Thyroid gland (tissue), 4 donors: ENCODE results near the gene CSK. TPM values are rescaled to one million over a fixed set of nuclear protein-coding genes. Genes with fewer than 3 reads are reported as not detected.

Experiments
- DNase-seq, 2 donors: peaks; one replicate each; pipeline ENCODE4 v3.0.0-alpha.2; 2019
- H3K27ac ChIP-seq, 3 donors: fragments of 200-600 bp; sonication (generic); 1 replicate in 2 of 3; 2 replicates in 1 of 3; pipeline ENCODE4 v1.5.1; 2016 to 2019; ENCODE audit warnings: mild to moderate bottlenecking in 1 of 3, moderate library complexity in 1 of 3
- H3K27me3 ChIP-seq: fragments of 200-600 bp; sonication (generic); one replicate; pipeline ENCODE4 v1.5.1; 2019
- H3K36me3 ChIP-seq, 2 donors: fragments of 200-600 bp; sonication (generic); one replicate each; pipeline ENCODE4 v1.5.1; 2016 to 2019
- H3K4me1 ChIP-seq, 2 donors: fragments of 200-600 bp; sonication (generic); one replicate each; pipeline ENCODE4 v1.5.1; 2017 to 2019
- H3K4me3 ChIP-seq, 3 donors: fragments of 200-600 bp; sonication (generic); replicated peaks in 1 of 3; 1 replicate in 2 of 3; 2 replicates in 1 of 3; pipeline ENCODE4 v1.5.1; 2016; ENCODE audit warnings: mild to moderate bottlenecking in 1 of 3
- H3K9me3 ChIP-seq: fragments of 200-600 bp; sonication (generic); one replicate; pipeline ENCODE4 v1.5.1; 2017
- POLR2A ChIP-seq, 2 donors: fragments of 450-650 bp; IDR thresholded peaks; one replicate each; pipeline ENCODE4 v1.6.1; 2017; ENCODE audit warnings: antibody characterized with exemption in 2 of 2, mild to moderate bottlenecking in 2 of 2, moderate library complexity in 1 of 2
- WGBS, 2 donors: methylation state at CpG; one replicate each; pipeline ENCODE4 v1.1.5; 2017; 5-methylcytosine and 5-hydroxymethylcytosine counted together
- intact Hi-C: fragments of 100-400 bp; cut with DNase I; formaldehyde crosslinking; loops from one replicate; pipeline ENCODE4 v1.15.1; 2023
- total RNA-seq, 4 donors: library from RNA; depleted of rRNA; stranded (reverse); fragments of >200 nt; gene quantifications; one replicate each; pipeline ENCODE4 v1.2.3, GENCODE V29; 2016
- TF ChIP-seq, protein P1 (sequence below), 6 experiments: fragments of 200-600 bp in 3 of 6; fragments of 450-650 bp in 3 of 6; sonication (generic) in 3 of 6; IDR thresholded peaks; one replicate each; pipeline ENCODE4 v1.5.1; 2016 to 2019; ENCODE audit warnings: antibody characterized with exemption in 6 of 6, mild to moderate bottlenecking in 2 of 6, inconsistent platforms in 1 of 6, moderate library complexity in 1 of 6

Gene CSK
- total RNA-seq, 4 donors from 2014 or later: 18.2 to 24.3 (median 20.3) TPM

GRCh38 chr15:74790080-74790916 lies 8.4 kb downstream of the CSK start:
- Histone ChIP-seq H3K36me3 (no peaks in the 10 kb centered on the region), H3K27ac (peak overlapping the region; percentile 42 to 72 (median 58)), H3K4me1 (peaks cover 58 to 81% of the 10 kb centered on the region in 2 donors), H3K4me3 (no peak overlapping the region), H3K27me3 (no peaks in the 10 kb centered on the region), H3K9me3 (no peaks in the 10 kb centered on the region)
- 53 to 56% methylated on average over 11 to 15 of the region's 15 CpGs for WGBS, 2 donors
- peak; percentile 52 to 59 for DNase-seq
- intact Hi-C loops: no loop called here
- TF ChIP-seq POLR2A (IDR thresholded peaks at IDR 0.05): no peak

GRCh38 chr15:74791007-74791406 lies 9.1 kb downstream of the CSK start:
- intact Hi-C loops: no loop called here
- Histone ChIP-seq H3K36me3 (no peaks in the 10 kb centered on the region), H3K27ac (peak overlapping the region; percentile 47 to 58 (median 57)), H3K9me3 (no peaks in the 10 kb centered on the region), H3K4me1 (peaks cover 50 to 74% of the 10 kb centered on the region in 2 donors), H3K27me3 (no peaks in the 10 kb centered on the region), H3K4me3 (no peak overlapping the region)
- WGBS, 2 donors: 64 to 76% methylated on average over 1 of the region's 1 CpG
- DNase-seq: no peak
- TF ChIP-seq, protein P1, sequence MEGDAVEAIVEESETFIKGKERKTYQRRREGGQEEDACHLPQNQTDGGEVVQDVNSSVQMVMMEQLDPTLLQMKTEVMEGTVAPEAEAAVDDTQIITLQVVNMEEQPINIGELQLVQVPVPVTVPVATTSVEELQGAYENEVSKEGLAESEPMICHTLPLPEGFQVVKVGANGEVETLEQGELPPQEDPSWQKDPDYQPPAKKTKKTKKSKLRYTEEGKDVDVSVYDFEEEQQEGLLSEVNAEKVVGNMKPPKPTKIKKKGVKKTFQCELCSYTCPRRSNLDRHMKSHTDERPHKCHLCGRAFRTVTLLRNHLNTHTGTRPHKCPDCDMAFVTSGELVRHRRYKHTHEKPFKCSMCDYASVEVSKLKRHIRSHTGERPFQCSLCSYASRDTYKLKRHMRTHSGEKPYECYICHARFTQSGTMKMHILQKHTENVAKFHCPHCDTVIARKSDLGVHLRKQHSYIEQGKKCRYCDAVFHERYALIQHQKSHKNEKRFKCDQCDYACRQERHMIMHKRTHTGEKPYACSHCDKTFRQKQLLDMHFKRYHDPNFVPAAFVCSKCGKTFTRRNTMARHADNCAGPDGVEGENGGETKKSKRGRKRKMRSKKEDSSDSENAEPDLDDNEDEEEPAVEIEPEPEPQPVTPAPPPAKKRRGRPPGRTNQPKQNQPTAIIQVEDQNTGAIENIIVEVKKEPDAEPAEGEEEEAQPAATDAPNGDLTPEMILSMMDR (IDR thresholded peaks at IDR 0.05): no peak
- no peak for TF ChIP-seq POLR2A (IDR thresholded peaks at IDR 0.05)

DNA sequence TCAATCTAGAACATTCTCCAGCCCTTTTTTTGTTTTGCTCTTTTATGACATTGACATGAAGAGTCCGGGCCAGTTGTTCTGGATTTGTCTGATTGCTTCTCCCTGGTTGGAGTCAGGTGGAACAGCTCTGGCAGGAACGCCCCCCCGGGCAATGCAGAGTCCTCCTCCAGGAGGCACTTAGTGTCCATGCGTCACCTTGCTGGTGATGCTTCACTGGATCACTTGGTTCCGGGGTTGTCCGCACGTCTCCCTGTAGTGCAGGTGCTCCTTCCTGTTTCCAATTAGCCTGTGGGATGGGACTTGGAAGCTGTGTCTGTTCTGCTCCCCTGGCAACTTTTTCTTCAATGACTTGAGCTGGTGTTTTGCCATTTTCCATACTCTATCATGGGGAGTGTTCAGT lies 9.8 kb downstream of the CSK start:
- peak; percentile 95 to 96 for DNase-seq
- no peak overlapping the region for H3K4me3 ChIP-seq
- intact Hi-C loops: no loop called here
- H3K36me3 ChIP-seq: no peaks in the 10 kb centered on the region
- TF ChIP-seq POLR2A (IDR thresholded peaks at IDR 0.05): peak in 1 of 2 donors; percentile 17
- TF ChIP-seq, protein P1 (IDR thresholded peaks at IDR 0.05): no peak
- H3K9me3 ChIP-seq: no peaks in the 10 kb centered on the region
- peak overlapping the region; percentile 47 to 58 (median 57) for H3K27ac ChIP-seq
- no peaks in the 10 kb centered on the region for H3K27me3 ChIP-seq
- 28 to 44% methylated on average over 7 of the region's 7 CpGs for WGBS, 2 donors
- peaks cover 44 to 67% of the 10 kb centered on the region in 2 donors for H3K4me1 ChIP-seq

GRCh38 chr15:74792227-74793016 lies 10.5 kb downstream of the CSK start:
- DNase-seq: no peak

More at GRCh38 chr15:74792227-74793016, 10.5 kb downstream of the CSK start:
- TF ChIP-seq POLR2A (IDR thresholded peaks at IDR 0.05): no peak
- TF ChIP-seq, protein P1 (IDR thresholded peaks at IDR 0.05): no peak
- peaks cover 36 to 59% of the 10 kb centered on the region in 2 donors for H3K4me1 ChIP-seq
- intact Hi-C loops: no loop called here
- WGBS, 2 donors: 78 to 80% methylated on average over 6 to 12 of the region's 12 CpGs
- no peaks in the 10 kb centered on the region for H3K36me3 ChIP-seq
- no peaks in the 10 kb centered on the region for H3K27me3 ChIP-seq
- peak overlapping the region in 2 of 3 donors; percentile 31 to 58 for H3K27ac ChIP-seq
- H3K4me3 ChIP-seq: no peak overlapping the region
- no peaks in the 10 kb centered on the region for H3K9me3 ChIP-seq
